ENCODE results near the gene OSBPL2. TPM values are rescaled to one million over a fixed set of nuclear protein-coding genes. Genes with fewer than 3 reads are reported as not detected.

OSBPL2 gene
- polyA plus RNA-seq, 1 experiment: 20.5 TPM

- Histone ChIP-seq H3K27me3 (ENCODE audit: control insufficient read depth, insufficient read depth, low read length) (no peaks in the 10 kb centered on the region), H3K36me3 (ENCODE audit: control insufficient read depth, insufficient read depth, low read length) (peaks cover 2% of the 10 kb centered on the region), H3K4me3 (ENCODE audit: low read depth, low read length) (no peak overlapping the region)
- TF ChIP-seq CTCF (IDR thresholded peaks at IDR 0.05; ENCODE audit: insufficient read depth, low read depth, low read length): no peak
- ChIA-PET POLR2A (no interaction called here), CTCF (no interaction called here)
- DNase-seq (ENCODE audit: low read depth): no peak
Measured at GRCh38 chr20:62329389-62330377, 91.4 kb downstream of the OSBPL2 start.

GRCh38 chr20:62330576-62331317 lies 92.4 kb downstream of the OSBPL2 start:
- ChIA-PET POLR2A (no interaction called here), CTCF (no interaction called here)
- DNase-seq (ENCODE audit: low read depth): no peak
- Histone ChIP-seq H3K27me3 (ENCODE audit: control insufficient read depth, insufficient read depth, low read length) (no peaks in the 10 kb centered on the region), H3K4me3 (ENCODE audit: low read depth, low read length) (no peak overlapping the region), H3K36me3 (ENCODE audit: control insufficient read depth, insufficient read depth, low read length) (peaks cover 2% of the 10 kb centered on the region)
- no peak for TF ChIP-seq CTCF (IDR thresholded peaks at IDR 0.05; ENCODE audit: insufficient read depth, low read depth, low read length)

- POLR2A ChIA-PET: no interaction called here
- H3K4me3 ChIP-seq (ENCODE audit: low read depth, low read length): no peak overlapping the region
- no peak for TF ChIP-seq CTCF (IDR thresholded peaks at IDR 0.05; ENCODE audit: insufficient read depth, low read depth, low read length)
- DNase-seq (ENCODE audit: low read depth): no peak
- CTCF ChIA-PET: no interaction called here
- H3K27me3 ChIP-seq (ENCODE audit: control insufficient read depth, insufficient read depth, low read length): no peaks in the 10 kb centered on the region
- peaks cover 2% of the 10 kb centered on the region for H3K36me3 ChIP-seq (ENCODE audit: control insufficient read depth, insufficient read depth, low read length)
Measured at GRCh38 chr20:62331347-62331746, 93.0 kb downstream of the OSBPL2 start.

- no peak for TF ChIP-seq CTCF (IDR thresholded peaks at IDR 0.05; ENCODE audit: insufficient read depth, low read depth, low read length)
- H3K27me3 ChIP-seq (ENCODE audit: control insufficient read depth, insufficient read depth, low read length): no peaks in the 10 kb centered on the region
- DNase-seq (ENCODE audit: low read depth): no peak
- peaks cover 2% of the 10 kb centered on the region for H3K36me3 ChIP-seq (ENCODE audit: control insufficient read depth, insufficient read depth, low read length)
- CTCF ChIA-PET: no interaction called here
- POLR2A ChIA-PET: no interaction called here
- H3K4me3 ChIP-seq (ENCODE audit: low read depth, low read length): no peak overlapping the region
Measured at GRCh38 chr20:62332421-62332820, 94.1 kb downstream of the OSBPL2 start.
